ENCODE data around the gene CHST11. TPM values are rescaled to one million over a fixed set of nuclear protein-coding genes. Genes with fewer than 3 reads are reported as not detected.

Gene CHST11
- total and polyA plus RNA-seq, 7 experiments from 2014 or later: 23.4 to 74.3 (median 32.0) TPM

DNA sequence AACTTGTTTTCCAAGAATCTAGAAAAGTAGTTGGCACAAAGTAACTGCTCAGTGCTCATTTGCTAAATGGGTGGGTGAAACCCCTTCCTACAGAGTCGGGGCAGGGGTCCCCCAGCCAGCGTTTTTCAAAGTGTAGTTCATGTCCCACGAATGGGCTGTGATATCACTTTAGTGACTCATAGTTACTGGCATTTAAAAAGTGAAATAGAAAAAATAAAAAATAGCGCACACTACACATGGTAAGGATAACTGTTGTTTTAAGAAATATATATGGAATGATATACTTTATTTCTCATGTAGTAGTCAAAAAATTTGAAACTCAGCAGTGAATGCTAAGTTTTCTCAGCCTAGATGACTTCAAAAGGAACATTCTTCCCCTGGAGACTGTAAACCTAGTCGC is 250.4 kb downstream of the CHST11 start:
- Histone ChIP-seq H3K36me3 (ENCODE audit: control insufficient read depth in 2 of 3, insufficient read depth in 3 of 3, low read length in 3 of 3) (no peaks in the 10 kb centered on the region), H3K4me1 (ENCODE audit: control insufficient read depth in 2 of 2, insufficient read depth in 2 of 2, low read length in 2 of 2) (no peaks in the 10 kb centered on the region), H3K4me3 (ENCODE audit: low read length) (no peak overlapping the region), H3K27me3 (ENCODE audit: control insufficient read depth in 2 of 2, insufficient read depth in 2 of 2, low read length in 2 of 2) (no peaks in the 10 kb centered on the region), H3K27ac (ENCODE audit: low read depth, low read length) (no peak overlapping the region), H3K9me3 (ENCODE audit: control insufficient read depth in 2 of 3, low read length in 3 of 3) (no peaks in the 10 kb centered on the region)
- H3K27me3 Mint-ChIP-seq: no peaks in the 10 kb centered on the region
- no peaks in the 10 kb centered on the region for H3K9me3 Mint-ChIP-seq
- no peak overlapping the region for H3K4me3 Mint-ChIP-seq
- DNase-seq (no peak), ATAC-seq (no peak)
- CTCF ChIA-PET: no interaction called here
- POLR2A ChIA-PET: no interaction called here
- peaks cover 0 to 61% (median 13%) of the 10 kb centered on the region in 7 donors for H3K4me1 Mint-ChIP-seq
- H3K36me3 Mint-ChIP-seq: peaks cover 0 to 3% (median 0%) of the 10 kb centered on the region in 5 donors
- intact Hi-C loops (cut with micrococcal nuclease): no loop called here
- H3K27ac Mint-ChIP-seq: peak overlapping the region in 1 of 9 donors; percentile 28

DNA sequence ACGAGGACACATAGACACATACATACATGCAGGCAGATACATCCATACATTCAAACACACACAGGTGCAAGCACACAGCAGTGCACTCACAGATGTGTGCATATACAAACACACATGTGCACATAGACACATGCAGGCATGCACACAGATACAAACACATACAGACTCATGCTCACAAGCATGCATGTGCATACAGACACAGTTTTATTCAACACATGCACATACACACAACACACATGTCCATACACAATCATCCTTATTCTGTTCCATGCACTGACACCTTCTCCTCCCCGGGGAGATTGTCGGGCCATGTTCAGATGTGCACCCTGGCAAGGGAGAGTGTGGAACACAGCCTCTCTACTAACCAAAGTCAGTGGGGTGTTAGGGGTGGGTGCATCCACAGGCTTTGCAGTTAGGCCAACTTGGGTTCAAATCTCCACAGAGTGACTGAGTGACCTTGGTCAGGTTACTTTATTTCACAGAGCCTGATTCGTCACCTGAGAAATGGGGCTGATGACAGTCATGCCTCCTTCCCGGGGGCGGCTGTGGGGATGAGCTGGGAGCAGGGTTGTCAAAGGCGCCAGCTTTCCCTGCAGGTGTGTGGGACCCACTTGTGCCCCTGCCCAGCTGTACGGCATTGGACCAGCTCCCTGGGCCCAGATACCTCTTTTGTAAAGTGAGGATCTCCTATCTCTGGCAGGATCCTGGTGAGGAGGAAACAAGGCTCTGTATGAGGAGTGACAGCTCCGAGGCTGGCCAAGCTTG is 251.2 kb downstream of the CHST11 start:
- Histone ChIP-seq H3K27me3 (ENCODE audit: control insufficient read depth in 2 of 2, insufficient read depth in 2 of 2, low read length in 2 of 2) (no peaks in the 10 kb centered on the region), H3K9me3 (ENCODE audit: control insufficient read depth in 2 of 3, low read length in 3 of 3) (no peaks in the 10 kb centered on the region), H3K4me3 (ENCODE audit: low read length) (no peak overlapping the region), H3K27ac (ENCODE audit: low read depth, low read length) (no peak overlapping the region), H3K36me3 (ENCODE audit: control insufficient read depth in 2 of 3, insufficient read depth in 3 of 3, low read length in 3 of 3) (no peaks in the 10 kb centered on the region), H3K4me1 (ENCODE audit: control insufficient read depth in 2 of 2, insufficient read depth in 2 of 2, low read length in 2 of 2) (no peaks in the 10 kb centered on the region)
- intact Hi-C loops (cut with micrococcal nuclease): no loop called here
- H3K27ac Mint-ChIP-seq: peak overlapping the region in 3 of 9 donors; percentile 33 to 84 (median 41)
- no peaks in the 10 kb centered on the region for H3K9me3 Mint-ChIP-seq
- CTCF ChIA-PET: no interaction called here
- H3K27me3 Mint-ChIP-seq: no peaks in the 10 kb centered on the region
- ATAC-seq: peak; percentile 14
- H3K4me1 Mint-ChIP-seq: peaks cover 0 to 60% (median 13%) of the 10 kb centered on the region in 7 donors
- DNase-seq: no peak
- POLR2A ChIA-PET: no interaction called here
- peaks cover 0 to 3% (median 0%) of the 10 kb centered on the region in 5 donors for H3K36me3 Mint-ChIP-seq
- H3K4me3 Mint-ChIP-seq: no peak overlapping the region

GRCh38 chr12:104708891-104709290 is 252.1 kb downstream of the CHST11 start:
- no peaks in the 10 kb centered on the region for H3K27me3 Mint-ChIP-seq
- Histone ChIP-seq H3K9me3 (ENCODE audit: control insufficient read depth in 2 of 3, low read length in 3 of 3) (no peaks in the 10 kb centered on the region), H3K4me1 (ENCODE audit: control insufficient read depth in 2 of 2, insufficient read depth in 2 of 2, low read length in 2 of 2) (no peaks in the 10 kb centered on the region), H3K36me3 (ENCODE audit: control insufficient read depth in 2 of 3, insufficient read depth in 3 of 3, low read length in 3 of 3) (no peaks in the 10 kb centered on the region), H3K27me3 (ENCODE audit: control insufficient read depth in 2 of 2, insufficient read depth in 2 of 2, low read length in 2 of 2) (no peaks in the 10 kb centered on the region), H3K4me3 (ENCODE audit: low read length) (no peak overlapping the region), H3K27ac (ENCODE audit: low read depth, low read length) (no peak overlapping the region)
- no peaks in the 10 kb centered on the region for H3K9me3 Mint-ChIP-seq
- H3K27ac Mint-ChIP-seq: peak overlapping the region in 4 of 9 donors; percentile 1 to 78 (median 40)
- DNase-seq: no peak
- no peaks in the 10 kb centered on the region for H3K36me3 Mint-ChIP-seq
- ATAC-seq: no peak
- H3K4me1 Mint-ChIP-seq: peaks cover 2 to 60% (median 16%) of the 10 kb centered on the region in 7 donors
- ChIA-PET CTCF (no interaction called here), POLR2A (no interaction called here)
- H3K4me3 Mint-ChIP-seq: no peak overlapping the region
- intact Hi-C loops (cut with micrococcal nuclease): no loop called here

GRCh38 chr12:104709692-104710435 is 253.1 kb downstream of the CHST11 start:
- ATAC-seq (no peak), DNase-seq (no peak)
- no peaks in the 10 kb centered on the region for H3K9me3 Mint-ChIP-seq
- peak overlapping the region in 4 of 9 donors; percentile 41 to 85 (median 61) for H3K27ac Mint-ChIP-seq
- CTCF ChIA-PET: no interaction called here
- H3K9me3 ChIP-seq (ENCODE audit: control insufficient read depth in 2 of 3, low read length in 3 of 3): no peaks in the 10 kb centered on the region
- intact Hi-C loops (cut with micrococcal nuclease): no loop called here
- H3K27me3 Mint-ChIP-seq: no peaks in the 10 kb centered on the region
- POLR2A ChIA-PET: no interaction called here
- H3K4me1 ChIP-seq (ENCODE audit: control insufficient read depth in 2 of 2, insufficient read depth in 2 of 2, low read length in 2 of 2): no peaks in the 10 kb centered on the region
- no peaks in the 10 kb centered on the region for H3K27me3 ChIP-seq (ENCODE audit: control insufficient read depth in 2 of 2, insufficient read depth in 2 of 2, low read length in 2 of 2)
- H3K4me3 Mint-ChIP-seq: no peak overlapping the region
- no peak overlapping the region for H3K4me3 ChIP-seq (ENCODE audit: low read length)
- H3K27ac ChIP-seq (ENCODE audit: low read depth, low read length): no peak overlapping the region
- H3K36me3 Mint-ChIP-seq: peaks cover 0 to 2% (median 0%) of the 10 kb centered on the region in 5 donors
- peaks cover 11 to 69% (median 21%) of the 10 kb centered on the region in 7 donors for H3K4me1 Mint-ChIP-seq
- no peaks in the 10 kb centered on the region for H3K36me3 ChIP-seq (ENCODE audit: control insufficient read depth in 2 of 3, insufficient read depth in 3 of 3, low read length in 3 of 3)

DNA sequence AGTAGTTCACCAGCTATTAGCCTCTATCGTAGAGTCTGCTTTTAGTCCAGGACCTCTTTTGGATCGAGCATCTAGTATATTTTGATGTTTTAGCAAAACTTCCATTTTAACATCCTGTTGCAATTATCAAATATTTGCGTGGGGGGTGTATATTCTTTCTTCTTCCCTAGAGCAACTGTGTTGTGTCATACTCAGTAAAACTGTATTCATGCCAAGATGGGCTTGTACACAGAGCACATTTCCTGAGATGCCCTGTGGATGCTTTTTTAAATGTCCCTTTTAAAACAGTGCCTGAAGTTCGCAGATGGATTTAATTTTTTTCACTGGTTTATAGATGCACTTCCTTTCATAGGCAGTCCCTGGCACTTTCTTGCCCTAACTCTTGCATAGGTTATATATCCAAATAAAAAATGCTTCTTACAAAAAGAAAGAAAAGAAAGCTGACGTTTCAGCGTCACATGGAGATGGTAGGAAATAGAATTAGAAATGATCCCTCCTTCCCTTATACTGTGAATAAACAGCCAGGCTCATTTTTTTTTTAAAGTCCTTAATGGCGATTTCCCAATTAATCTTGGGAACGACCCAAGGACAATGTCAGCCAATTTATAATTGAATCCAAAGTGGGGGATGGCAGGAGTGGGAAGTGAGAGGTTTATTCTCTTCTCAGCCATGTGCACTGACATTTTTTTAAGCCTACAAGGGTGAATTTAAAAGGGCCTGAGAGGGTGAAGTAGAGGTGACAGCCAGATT is 254.4 kb downstream of the CHST11 start:
- Histone ChIP-seq H3K36me3 (ENCODE audit: control insufficient read depth in 2 of 3, insufficient read depth in 3 of 3, low read length in 3 of 3) (no peaks in the 10 kb centered on the region), H3K27ac (ENCODE audit: low read depth, low read length) (no peak overlapping the region), H3K4me1 (ENCODE audit: control insufficient read depth in 2 of 2, insufficient read depth in 2 of 2, low read length in 2 of 2) (peaks cover 3 to 4% of the 10 kb centered on the region in 2 donors), H3K9me3 (ENCODE audit: control insufficient read depth in 2 of 3, low read length in 3 of 3) (no peaks in the 10 kb centered on the region), H3K4me3 (ENCODE audit: low read length) (no peak overlapping the region), H3K27me3 (ENCODE audit: control insufficient read depth in 2 of 2, insufficient read depth in 2 of 2, low read length in 2 of 2) (no peaks in the 10 kb centered on the region)
- ATAC-seq (no peak), DNase-seq (no peak)
- Mint-ChIP-seq H3K9me3 (no peaks in the 10 kb centered on the region), H3K36me3 (peaks cover 0 to 2% (median 0%) of the 10 kb centered on the region in 5 donors), H3K27ac (peak overlapping the region in 4 of 9 donors; percentile 10 to 67 (median 28)), H3K4me1 (peaks cover 17 to 70% (median 28%) of the 10 kb centered on the region in 7 donors), H3K27me3 (no peaks in the 10 kb centered on the region), H3K4me3 (no peak overlapping the region)
- CTCF ChIA-PET: no interaction called here
- POLR2A ChIA-PET: interaction anchor here (1.5 kb wide), 1 partner anchor 9 kb away, joined by 5 read pairs; no protein-coding TSS in a partner anchor
- intact Hi-C loops (cut with micrococcal nuclease): no loop called here

- Mint-ChIP-seq H3K9me3 (no peaks in the 10 kb centered on the region), H3K4me3 (no peak overlapping the region), H3K27ac (peak overlapping the region in 4 of 9 donors; percentile 26 to 81 (median 66)), H3K4me1 (peaks cover 20 to 68% (median 33%) of the 10 kb centered on the region in 7 donors), H3K36me3 (peaks cover 0 to 2% (median 0%) of the 10 kb centered on the region in 5 donors), H3K27me3 (no peaks in the 10 kb centered on the region)
- Histone ChIP-seq H3K4me1 (ENCODE audit: control insufficient read depth in 2 of 2, insufficient read depth in 2 of 2, low read length in 2 of 2) (peaks cover 3 to 4% of the 10 kb centered on the region in 2 donors), H3K27ac (ENCODE audit: low read depth, low read length) (no peak overlapping the region), H3K9me3 (ENCODE audit: control insufficient read depth in 2 of 3, low read length in 3 of 3) (no peaks in the 10 kb centered on the region), H3K36me3 (ENCODE audit: control insufficient read depth in 2 of 3, insufficient read depth in 3 of 3, low read length in 3 of 3) (no peaks in the 10 kb centered on the region), H3K27me3 (ENCODE audit: control insufficient read depth in 2 of 2, insufficient read depth in 2 of 2, low read length in 2 of 2) (no peaks in the 10 kb centered on the region), H3K4me3 (ENCODE audit: low read length) (no peak overlapping the region)
- no peak for DNase-seq
- POLR2A ChIA-PET: no interaction called here
- intact Hi-C loops (cut with micrococcal nuclease): no loop called here
- no peak for ATAC-seq
- CTCF ChIA-PET: no interaction called here
Observed at GRCh38 chr12:104712477-104712876, 255.7 kb downstream of the CHST11 start.
